GM21529 (cell line): ENCODE results near the gene NCKAP5.

Experiments used
- ATAC-seq: cut with Tn5 transposase; IDR thresholded peaks from one replicate; pipeline ENCODE4 v1.9.1; 2021; ENCODE audit not compliant: unreplicated experiment

Gene NCKAP5

DNA sequence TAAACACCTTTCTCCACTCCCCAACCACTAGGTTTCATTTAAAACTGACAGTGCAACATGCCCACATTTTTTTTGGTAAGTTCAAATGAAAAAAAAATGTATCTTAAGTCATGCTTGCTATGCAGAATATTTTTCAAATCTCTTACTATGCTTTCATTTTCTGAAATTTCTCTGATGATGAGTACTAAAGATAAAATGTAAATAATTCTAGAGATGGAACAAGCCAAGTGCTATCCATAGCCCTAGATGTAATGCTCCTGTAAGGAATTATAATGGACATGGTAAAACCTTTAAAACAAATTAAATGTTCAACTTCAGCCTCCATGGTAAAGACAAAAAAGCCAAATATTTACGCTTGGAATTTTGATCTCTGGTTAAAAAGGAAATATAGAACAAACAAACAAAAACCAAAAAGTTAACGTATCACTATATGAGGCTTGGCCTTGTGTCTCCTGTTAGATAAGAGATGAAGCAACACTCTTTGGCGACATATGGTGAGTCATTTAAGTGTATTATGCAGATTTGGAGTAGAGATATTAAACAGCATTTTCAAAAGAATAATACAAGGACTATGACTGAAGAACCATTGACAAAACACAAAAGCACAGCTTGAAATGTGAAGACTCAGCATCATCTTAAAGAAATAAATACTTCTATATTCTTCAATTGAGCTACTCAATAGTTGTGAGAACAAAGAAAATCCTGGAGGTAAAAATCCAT, 506.2 kb downstream of the NCKAP5 start:
- ATAC-seq, result no peak

DNA sequence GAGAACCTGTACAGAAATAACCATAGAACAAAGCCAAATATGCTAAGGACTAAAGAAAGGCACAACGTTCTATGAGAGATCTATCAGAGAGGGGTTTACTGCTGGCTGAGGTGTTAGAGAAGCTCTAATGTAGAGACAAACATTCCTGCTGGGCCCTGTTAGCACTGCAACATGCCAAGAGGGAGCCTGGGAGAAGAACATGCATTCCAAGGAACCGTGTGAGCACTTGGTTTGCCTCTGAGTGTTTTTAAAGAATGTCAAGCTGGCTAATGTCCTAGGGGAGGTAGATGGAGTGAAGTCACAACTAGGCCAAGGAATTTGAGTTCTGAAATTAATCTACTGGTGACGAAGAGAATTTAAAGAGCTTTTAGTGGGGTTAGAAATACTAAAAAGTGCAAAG, 514.0 kb downstream of the NCKAP5 start:
- ATAC-seq, result no peak

DNA sequence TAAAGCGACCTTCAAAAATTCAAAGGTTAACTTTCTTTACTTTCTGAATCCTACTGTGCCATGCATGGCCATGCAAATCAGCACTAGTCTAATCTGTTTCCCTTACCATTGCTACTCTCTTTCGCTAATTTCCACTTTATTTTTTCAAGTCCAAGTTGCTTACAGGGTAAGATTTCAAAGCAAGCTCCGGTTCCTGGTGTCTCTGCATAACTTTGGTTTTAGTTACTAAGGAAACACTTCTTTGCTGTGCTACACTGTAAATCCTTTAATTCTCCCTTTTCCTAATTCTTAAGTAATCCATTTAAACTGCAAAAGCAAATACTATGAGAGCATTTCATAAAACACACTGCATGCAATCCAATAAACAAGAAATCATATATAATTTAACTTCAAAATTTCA, 514.7 kb downstream of the NCKAP5 start:
- no peak for ATAC-seq

DNA sequence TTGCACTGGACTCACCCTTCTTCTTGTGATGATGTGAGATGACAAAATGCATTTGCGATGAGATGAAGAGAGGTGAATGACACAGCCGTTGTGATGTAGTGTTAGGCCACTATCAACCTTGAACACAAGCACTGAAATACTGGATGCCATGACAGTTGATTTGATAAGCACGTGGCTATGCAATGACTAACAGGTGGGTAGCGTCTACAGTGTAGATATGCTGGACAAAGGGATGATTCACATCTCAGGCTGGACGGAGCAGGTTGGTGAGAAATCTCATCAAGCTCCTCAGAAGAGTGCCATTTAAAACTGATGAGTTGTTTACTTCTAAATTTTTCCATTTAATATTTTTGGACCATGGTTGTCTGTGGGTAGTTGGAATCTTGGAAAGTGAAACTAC, 522.5 kb downstream of the NCKAP5 start:
- no peak for ATAC-seq

DNA sequence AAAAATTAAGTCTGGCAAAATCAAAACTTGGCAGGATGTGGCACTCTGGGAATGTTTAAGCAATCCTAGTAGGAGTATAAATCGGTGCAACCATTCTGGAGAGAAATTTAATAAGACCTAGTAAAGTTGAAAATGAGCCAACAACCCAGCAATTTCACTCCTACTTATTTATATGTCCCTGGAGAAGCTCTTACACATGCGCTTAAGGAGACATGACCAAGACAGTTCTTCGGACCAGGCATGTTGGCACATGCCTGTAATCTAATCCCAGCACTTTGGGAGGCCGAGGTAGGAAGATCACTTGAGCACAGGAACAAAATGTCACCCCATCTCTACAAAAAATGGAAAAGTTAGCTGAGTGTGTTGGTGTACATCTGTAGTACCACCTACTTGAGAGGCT, 523.7 kb downstream of the NCKAP5 start:
- ATAC-seq, result no peak

- no peak for ATAC-seq
Observed at GRCh38 chr2:133040170-133040569, 528.1 kb downstream of the NCKAP5 start.

- ATAC-seq, result no peak
Observed at GRCh38 chr2:133039531-133039930, 528.7 kb downstream of the NCKAP5 start.

GRCh38 chr2:133026536-133027177, 541.6 kb downstream of the NCKAP5 start:
- ATAC-seq, result no peak

GRCh38 chr2:133025004-133025403, 543.3 kb downstream of the NCKAP5 start:
- no peak for ATAC-seq

DNA sequence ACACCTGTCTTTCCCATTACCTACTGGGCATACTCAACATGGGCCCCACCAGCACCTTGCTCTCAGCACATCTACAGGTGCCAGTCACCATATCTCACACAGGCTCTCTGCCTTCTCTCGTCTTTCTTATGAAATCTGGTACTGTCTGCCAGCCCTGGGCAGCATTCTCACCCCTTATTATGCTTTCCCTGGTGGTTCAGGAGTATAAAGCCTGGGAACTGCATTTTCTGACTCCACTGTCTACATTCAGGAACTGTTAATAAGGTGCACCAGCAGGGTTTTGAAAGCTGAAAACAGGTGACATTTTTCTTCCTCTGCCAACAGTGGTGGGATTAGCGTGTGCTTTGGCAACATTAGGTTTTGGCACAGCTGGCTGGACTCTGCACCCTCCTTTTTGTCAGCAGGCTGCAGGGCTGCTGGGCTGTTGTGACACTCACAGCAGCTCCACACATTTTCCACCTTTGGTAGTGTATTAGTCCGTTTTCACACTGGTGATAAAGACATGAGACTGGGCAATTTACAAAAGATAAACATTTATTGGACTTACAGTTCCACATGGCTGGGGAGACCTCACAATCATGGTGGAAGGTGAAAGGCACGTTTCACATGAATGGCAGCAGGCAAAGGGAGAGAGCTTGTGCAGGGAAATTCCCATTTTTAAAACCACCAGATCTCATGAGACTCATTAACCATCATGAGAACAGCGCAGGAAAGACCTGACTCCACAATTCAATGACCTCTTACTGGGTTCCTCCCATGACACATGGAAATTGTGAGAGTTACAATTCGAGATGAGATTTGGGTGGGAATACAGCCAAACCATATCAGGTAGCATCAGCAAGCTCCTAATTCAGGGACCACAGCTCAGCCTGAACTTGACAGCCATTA, 555.2 kb downstream of the NCKAP5 start:
- no peak for ATAC-seq

DNA sequence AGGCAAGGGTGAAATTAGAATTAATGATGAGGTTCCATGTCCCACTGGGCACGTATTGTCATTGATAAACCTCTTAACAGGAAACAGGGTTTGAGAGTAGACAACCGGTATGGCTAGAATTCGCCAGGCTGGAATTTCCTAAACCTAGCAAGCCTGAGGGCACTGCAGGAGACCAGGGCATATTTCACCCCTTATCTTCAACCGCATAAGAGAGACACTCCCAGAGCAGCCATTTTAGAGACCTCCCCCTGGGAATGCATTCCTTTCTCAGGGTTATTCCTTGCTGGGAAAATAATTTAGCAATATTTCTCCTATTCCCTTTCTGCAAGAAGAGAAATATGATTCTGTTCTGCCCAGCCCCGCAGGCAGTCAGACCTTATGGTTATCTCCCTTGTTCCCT, 563.6 kb downstream of the NCKAP5 start:
- no peak for ATAC-seq

DNA sequence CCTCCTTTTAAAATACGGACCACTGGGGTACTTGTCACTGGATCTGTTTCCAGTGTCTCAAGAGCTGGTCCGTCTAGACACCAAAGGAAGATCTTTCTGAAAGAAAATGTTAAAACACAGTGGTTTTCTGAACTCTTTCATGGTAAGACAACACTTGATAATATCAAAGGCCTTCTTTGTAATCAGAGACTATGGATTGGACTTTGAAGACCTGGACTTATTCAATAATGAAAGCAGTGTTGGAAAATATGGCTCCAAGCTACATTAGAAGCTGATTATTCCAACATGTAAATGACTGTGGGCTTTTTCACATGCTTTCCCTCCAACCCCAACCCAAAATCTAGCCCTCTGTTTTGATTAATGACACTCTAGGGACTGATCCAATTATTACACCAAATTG, 568.8 kb downstream of the NCKAP5 start:
- ATAC-seq, result no peak

GRCh38 chr2:132998221-132998620, 570.0 kb downstream of the NCKAP5 start:
- no peak for ATAC-seq

DNA sequence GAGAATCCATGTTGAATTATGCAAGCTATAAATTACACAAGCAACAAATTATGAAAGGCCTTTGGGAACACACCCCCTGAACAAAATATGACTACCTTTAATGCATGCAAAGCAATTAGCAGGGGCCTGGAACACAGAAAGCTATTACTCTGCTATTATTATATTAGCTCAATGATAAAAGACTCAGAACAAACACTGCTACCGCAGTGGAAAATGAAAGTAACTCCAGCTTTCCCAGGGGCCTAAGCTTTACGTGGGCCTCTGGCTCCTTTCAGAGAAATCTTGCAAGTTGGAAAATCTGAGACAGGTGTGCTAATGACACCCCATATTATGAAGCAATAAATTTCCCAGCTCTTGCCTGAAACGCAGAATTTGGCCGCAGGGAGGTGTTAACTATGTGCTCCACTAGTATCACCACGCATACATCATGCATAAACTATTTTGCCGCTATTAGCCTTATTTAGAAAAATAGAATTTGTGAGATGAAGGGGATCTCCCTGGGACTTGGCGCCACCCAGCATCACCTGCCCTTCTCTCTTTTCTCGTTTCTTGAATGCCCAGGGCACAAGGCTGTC, 576.7 kb downstream of the NCKAP5 start:
- ATAC-seq, result no peak

- no peak for ATAC-seq
Observed at GRCh38 chr2:132984731-132985130, 583.5 kb downstream of the NCKAP5 start.

DNA sequence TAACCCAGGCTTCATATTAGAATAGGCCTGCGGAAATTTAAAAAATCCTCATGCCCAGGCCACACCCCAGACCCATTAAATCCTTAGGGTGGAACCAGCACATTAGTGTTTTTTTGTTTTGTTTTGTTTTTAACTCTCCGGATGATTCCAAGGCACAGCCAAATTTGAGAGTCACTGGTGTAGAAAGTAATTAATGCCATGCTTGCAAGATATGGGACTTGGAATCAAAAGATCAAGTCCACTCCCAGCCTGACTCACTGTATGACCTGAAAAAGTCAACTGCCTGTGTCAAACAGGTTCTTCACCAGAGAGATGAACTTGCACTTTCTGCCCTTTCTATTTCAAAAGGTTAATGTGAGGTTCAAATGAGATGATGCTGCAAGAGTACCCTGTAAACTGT, 588.0 kb downstream of the NCKAP5 start:
- no peak for ATAC-seq

DNA sequence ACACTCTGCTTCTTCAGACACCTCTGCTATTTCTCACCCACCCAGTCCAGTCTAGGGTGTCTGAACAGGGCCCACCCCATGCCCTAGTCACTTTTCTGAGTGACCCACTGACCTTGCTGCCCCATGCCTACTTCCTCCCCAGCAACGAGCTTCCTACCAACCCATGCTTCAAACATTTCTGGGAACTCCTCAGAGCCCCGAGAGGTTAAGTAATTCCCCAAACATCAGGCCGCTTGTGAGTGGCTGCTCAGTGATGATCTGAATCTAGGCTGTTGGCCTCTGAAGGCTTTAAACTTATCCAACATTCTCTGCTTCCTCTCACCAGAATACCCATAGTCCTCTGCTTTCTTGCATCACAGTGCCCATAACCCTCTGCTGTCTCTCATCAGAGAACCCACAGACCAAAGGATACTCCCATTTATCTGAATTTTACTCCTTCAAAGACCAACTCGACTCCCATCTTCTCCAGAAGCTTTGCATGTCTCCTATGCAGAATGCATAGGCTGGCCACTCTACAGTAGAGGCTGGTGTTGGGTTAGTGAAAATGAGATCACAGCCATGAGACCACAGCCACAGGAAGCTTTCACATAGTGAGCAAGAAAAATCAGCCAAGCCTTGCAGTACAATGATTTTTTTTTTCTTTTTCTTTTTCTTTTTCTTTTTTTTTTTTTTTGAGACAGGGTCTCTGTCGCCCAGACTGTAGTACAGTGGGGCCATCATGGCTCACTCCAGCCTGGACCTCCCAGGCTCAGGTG, 588.7 kb downstream of the NCKAP5 start:
- ATAC-seq, result no peak

GRCh38 chr2:132978840-132979239, 589.4 kb downstream of the NCKAP5 start:
- no peak for ATAC-seq

DNA sequence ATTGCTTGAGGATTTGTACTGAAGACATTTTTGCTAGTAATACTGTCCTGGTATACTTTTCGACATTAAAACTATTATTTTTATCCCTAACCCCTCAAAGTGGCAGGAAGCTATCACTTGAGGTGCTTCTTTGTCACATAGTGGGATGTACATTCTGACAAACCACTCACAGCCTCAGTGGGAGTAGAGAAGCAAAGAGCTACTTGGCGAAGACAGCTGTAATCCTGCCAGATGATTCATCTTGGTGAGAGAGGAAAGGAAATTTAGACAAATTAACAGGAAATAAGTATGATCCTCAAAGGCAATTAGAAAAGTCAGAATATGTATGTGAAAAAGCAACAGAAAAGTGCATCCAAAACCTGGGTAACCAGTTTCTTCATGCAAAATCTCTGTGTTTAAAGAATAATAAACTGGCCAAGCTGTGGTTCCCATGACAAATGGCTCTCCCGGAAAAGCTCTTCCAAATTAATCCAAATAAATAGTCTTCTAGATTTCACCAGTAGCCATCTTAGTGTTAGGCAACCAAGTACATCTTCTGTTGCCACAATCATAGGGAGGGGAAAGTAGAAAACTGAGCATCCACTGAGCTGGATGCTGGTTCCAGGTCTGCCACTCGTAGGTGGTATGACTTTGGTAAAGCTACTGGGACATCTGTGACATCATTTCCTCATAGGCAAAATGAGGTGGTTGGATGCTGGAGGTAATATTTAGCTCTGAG, 590.3 kb downstream of the NCKAP5 start:
- ATAC-seq, result no peak
